HepG2 (cell line): ENCODE measurements around the gene SLC1A4. TPM values are rescaled to one million over a fixed set of nuclear protein-coding genes. Genes with fewer than 3 reads are reported as not detected.

Experiments
- CBX1 ChIP-seq: IDR thresholded peaks from one replicate; pipeline ENCODE4 v1.6.1; 2016; ENCODE audit warnings: antibody characterized with exemption, low read depth
- CBX5 ChIP-seq: sonication (generic); formaldehyde crosslinking; IDR thresholded peaks from 2 replicates; pipeline ENCODE4 v1.4.0; 2020; ENCODE audit warnings: missing genetic modification reagents, borderline replicate concordance
- DNMT1 ChIP-seq: sonication (generic); formaldehyde crosslinking; IDR thresholded peaks from 2 replicates; pipeline ENCODE4 v1.5.1; 2020; ENCODE audit warnings: mild to moderate bottlenecking, missing genetic modification reagents
- EED ChIP-seq: sonication (generic); formaldehyde crosslinking; IDR thresholded peaks from 2 replicates; pipeline ENCODE4 v1.5.0; 2020; ENCODE audit warnings: mild to moderate bottlenecking, missing genetic modification reagents
- FOXA3 ChIP-seq: IDR thresholded peaks from 2 replicates; pipeline ENCODE4 v1.6.1; 2016; ENCODE audit warnings: missing genetic modification reagents, missing compliant biosample characterization
- KDM6A ChIP-seq: IDR thresholded peaks from 2 replicates; pipeline ENCODE4 v1.6.1; 2016; ENCODE audit warnings: low read depth
- MYC ChIP-seq: sonication (generic); formaldehyde crosslinking; IDR thresholded peaks from 2 replicates; pipeline ENCODE4 v1.9.0; 2021; ENCODE audit warnings: missing genetic modification reagents, borderline replicate concordance
- PHF8 ChIP-seq: sonication (generic); formaldehyde crosslinking; IDR thresholded peaks from 2 replicates; pipeline ENCODE4 v1.5.0; 2020; ENCODE audit warnings: missing genetic modification reagents
- RFXAP ChIP-seq: sonication (generic); formaldehyde crosslinking; IDR thresholded peaks from 2 replicates; pipeline ENCODE4 v1.4.0; 2020; ENCODE audit warnings: missing genetic modification reagents, borderline replicate concordance
- SRY ChIP-seq: sonication (generic); formaldehyde crosslinking; IDR thresholded peaks from 2 replicates; pipeline ENCODE4 v1.8.0; 2022; ENCODE audit warnings: mild to moderate bottlenecking, missing genetic modification reagents
- YEATS4 ChIP-seq: sonication (generic); formaldehyde crosslinking; IDR thresholded peaks from 2 replicates; pipeline ENCODE4 v1.4.0; 2020; ENCODE audit warnings: missing genetic modification reagents, borderline replicate concordance
- ZNF256 ChIP-seq: sonication (generic); formaldehyde crosslinking; conservative IDR thresholded peaks from 2 replicates; pipeline ENCODE4 v1.4.0; 2020; ENCODE audit warnings: missing genetic modification reagents
- ZNF33B ChIP-seq: sonication (generic); formaldehyde crosslinking; IDR thresholded peaks from 2 replicates; pipeline ENCODE4 v1.5.1; 2020; ENCODE audit warnings: mild to moderate bottlenecking, missing genetic modification reagents
- ZNF605 ChIP-seq: sonication (generic); formaldehyde crosslinking; IDR thresholded peaks from 2 replicates; pipeline ENCODE4 v1.8.0; 2022; ENCODE audit warnings: mild to moderate bottlenecking, missing genetic modification reagents
- polyA plus RNA-seq, 8 experiments: library from polyadenylated mRNA; depleted of rRNA in 3 of 8; stranded (reverse) in 7 of 8; unstranded in 1 of 8; fragments of >200 nt; fragmentation: Illumina TruSeq in 4 of 8; extraction: Trizol in 4 of 8; gene quantifications; 2 replicates each; pipeline versions ENCODE4 v1.2.1 to v1.2.3, GENCODE V29; 2011 to 2016; ENCODE audit warnings: low read depth in 4 of 8, missing spikeins in 1 of 8, mixed read lengths in 1 of 8; ENCODE audit not compliant: insufficient read depth in 1 of 8
- total RNA-seq, 5 experiments: library from RNA; depleted of rRNA; stranded (reverse); fragments of >200 nt; fragmentation: Illumina TruSeq; extraction: Trizol; gene quantifications; 2 replicates each; pipeline ENCODE4 v1.2.3, GENCODE V29; 2016; ENCODE audit warnings: low read depth in 1 of 5
- TF ChIP-seq, protein P1 (sequence below): sonication (generic); formaldehyde crosslinking; IDR thresholded peaks from 2 replicates; pipeline ENCODE4 v1.4.0; 2020; ENCODE audit warnings: mild to moderate bottlenecking, missing genetic modification reagents
- TF ChIP-seq, protein P2 (sequence below): sonication (generic); IDR thresholded peaks from 2 replicates; pipeline ENCODE4 v1.6.1; 2016; ENCODE audit warnings: low read depth, borderline replicate concordance
- TF ChIP-seq, protein P3 (sequence below): sonication (generic); formaldehyde crosslinking; IDR thresholded peaks from 2 replicates; pipeline ENCODE4 v1.4.0; 2020; ENCODE audit warnings: missing genetic modification reagents, borderline replicate concordance
- TF ChIP-seq, protein P4 (sequence below): sonication (generic); formaldehyde crosslinking; conservative IDR thresholded peaks from 2 replicates; pipeline ENCODE4 v1.4.0; 2020; ENCODE audit warnings: missing genetic modification reagents
- TF ChIP-seq, protein P5 (sequence below): IDR thresholded peaks from 2 replicates; pipeline ENCODE4 v1.6.1; 2016; ENCODE audit warnings: low read depth, control low read depth

Gene SLC1A4
- total and polyA plus RNA-seq, 2 of the 13 experiments (the other 11 are each of a cell fraction or from before 2014, with no cell fraction given), result 21.0 to 39.6 TPM

DNA sequence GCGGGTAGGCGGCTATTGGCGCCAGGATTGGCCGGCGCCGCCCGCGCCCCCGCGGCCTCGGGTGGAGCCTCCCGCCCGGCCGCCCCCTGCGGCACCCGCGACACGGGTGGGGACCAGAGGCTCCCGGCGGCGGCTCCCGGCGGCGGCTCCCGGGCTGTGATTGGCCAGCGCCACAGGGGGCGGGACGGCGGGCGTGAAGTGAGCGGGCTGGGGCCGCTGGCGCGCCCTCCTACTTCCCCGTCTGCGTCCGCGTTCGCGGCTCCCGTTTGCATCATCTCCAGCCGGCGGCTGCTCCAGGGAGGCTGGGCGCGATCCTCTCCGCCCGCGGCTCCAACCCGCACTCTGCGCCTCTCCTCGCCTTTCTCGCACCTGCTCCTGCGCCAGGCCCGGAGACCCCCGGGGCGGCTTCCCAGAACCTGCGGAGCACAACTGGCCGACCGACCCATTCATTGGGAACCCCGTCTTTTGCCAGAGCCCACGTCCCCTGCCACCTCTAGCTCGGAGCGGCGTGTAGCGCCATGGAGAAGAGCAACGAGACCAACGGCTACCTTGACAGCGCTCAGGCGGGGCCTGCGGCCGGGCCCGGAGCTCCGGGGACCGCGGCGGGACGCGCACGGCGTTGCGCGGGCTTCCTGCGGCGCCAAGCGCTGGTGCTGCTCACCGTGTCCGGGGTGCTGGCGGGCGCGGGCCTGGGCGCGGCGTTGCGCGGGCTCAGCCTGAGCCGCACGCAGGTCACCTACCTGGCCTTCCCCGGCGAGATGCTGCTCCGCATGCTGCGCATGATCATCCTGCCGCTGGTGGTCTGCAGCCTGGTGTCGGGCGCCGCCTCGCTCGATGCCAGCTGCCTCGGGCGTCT is at the start of gene SLC1A4 (continued):
- TF ChIP-seq, protein P1, sequence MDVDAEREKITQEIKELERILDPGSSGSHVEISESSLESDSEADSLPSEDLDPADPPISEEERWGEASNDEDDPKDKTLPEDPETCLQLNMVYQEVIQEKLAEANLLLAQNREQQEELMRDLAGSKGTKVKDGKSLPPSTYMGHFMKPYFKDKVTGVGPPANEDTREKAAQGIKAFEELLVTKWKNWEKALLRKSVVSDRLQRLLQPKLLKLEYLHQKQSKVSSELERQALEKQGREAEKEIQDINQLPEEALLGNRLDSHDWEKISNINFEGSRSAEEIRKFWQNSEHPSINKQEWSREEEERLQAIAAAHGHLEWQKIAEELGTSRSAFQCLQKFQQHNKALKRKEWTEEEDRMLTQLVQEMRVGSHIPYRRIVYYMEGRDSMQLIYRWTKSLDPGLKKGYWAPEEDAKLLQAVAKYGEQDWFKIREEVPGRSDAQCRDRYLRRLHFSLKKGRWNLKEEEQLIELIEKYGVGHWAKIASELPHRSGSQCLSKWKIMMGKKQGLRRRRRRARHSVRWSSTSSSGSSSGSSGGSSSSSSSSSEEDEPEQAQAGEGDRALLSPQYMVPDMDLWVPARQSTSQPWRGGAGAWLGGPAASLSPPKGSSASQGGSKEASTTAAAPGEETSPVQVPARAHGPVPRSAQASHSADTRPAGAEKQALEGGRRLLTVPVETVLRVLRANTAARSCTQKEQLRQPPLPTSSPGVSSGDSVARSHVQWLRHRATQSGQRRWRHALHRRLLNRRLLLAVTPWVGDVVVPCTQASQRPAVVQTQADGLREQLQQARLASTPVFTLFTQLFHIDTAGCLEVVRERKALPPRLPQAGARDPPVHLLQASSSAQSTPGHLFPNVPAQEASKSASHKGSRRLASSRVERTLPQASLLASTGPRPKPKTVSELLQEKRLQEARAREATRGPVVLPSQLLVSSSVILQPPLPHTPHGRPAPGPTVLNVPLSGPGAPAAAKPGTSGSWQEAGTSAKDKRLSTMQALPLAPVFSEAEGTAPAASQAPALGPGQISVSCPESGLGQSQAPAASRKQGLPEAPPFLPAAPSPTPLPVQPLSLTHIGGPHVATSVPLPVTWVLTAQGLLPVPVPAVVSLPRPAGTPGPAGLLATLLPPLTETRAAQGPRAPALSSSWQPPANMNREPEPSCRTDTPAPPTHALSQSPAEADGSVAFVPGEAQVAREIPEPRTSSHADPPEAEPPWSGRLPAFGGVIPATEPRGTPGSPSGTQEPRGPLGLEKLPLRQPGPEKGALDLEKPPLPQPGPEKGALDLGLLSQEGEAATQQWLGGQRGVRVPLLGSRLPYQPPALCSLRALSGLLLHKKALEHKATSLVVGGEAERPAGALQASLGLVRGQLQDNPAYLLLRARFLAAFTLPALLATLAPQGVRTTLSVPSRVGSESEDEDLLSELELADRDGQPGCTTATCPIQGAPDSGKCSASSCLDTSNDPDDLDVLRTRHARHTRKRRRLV (CRISPR knock-in tag), result no peak; the same call in 1 of the 2 replicates
- peak; percentile 11 for TF ChIP-seq CBX1
- TF ChIP-seq ZNF33B (CRISPR knock-in tag), result no peak
- 0 out of 2 replicates have a peak, but pooled peaks have one; percentile 10 for TF ChIP-seq CBX5
- no peak; the same call in 1 of the 2 replicates for TF ChIP-seq EED
- peak; percentile 85 for TF ChIP-seq YEATS4 (CRISPR knock-in tag)
- peak; percentile 78; the same call in 1 of the 2 replicates for TF ChIP-seq DNMT1 (CRISPR knock-in tag)
- TF ChIP-seq KDM6A, result no peak
- TF ChIP-seq, protein P2, sequence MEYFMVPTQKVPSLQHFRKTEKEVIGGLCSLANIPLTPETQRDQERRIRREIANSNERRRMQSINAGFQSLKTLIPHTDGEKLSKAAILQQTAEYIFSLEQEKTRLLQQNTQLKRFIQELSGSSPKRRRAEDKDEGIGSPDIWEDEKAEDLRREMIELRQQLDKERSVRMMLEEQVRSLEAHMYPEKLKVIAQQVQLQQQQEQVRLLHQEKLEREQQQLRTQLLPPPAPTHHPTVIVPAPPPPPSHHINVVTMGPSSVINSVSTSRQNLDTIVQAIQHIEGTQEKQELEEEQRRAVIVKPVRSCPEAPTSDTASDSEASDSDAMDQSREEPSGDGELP, result peak; percentile 42; the same call in 1 of the 2 replicates
- peak; percentile 79; the same call in 1 of the 2 replicates for TF ChIP-seq ZNF256 (CRISPR knock-in tag)
- TF ChIP-seq ZNF605 (CRISPR knock-in tag), result peak; percentile 10
- TF ChIP-seq SRY (CRISPR knock-in tag), result peak; percentile 81; the same call in 1 of the 2 replicates
- TF ChIP-seq RFXAP (CRISPR knock-in tag), result peak; percentile 44; the same call in 1 of the 2 replicates
- TF ChIP-seq, protein P3, sequence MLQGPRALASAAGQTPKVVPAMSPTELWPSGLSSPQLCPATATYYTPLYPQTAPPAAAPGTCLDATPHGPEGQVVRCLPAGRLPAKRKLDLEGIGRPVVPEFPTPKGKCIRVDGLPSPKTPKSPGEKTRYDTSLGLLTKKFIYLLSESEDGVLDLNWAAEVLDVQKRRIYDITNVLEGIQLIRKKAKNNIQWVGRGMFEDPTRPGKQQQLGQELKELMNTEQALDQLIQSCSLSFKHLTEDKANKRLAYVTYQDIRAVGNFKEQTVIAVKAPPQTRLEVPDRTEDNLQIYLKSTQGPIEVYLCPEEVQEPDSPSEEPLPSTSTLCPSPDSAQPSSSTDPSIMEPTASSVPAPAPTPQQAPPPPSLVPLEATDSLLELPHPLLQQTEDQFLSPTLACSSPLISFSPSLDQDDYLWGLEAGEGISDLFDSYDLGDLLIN (CRISPR knock-in tag), result peak; percentile 56; the same call in 1 of the 2 replicates
- TF ChIP-seq PHF8, result peak; percentile 51; the same call in 1 of the 2 replicates
- TF ChIP-seq MYC (CRISPR knock-in tag), result peak; percentile 54
- TF ChIP-seq, protein P4, sequence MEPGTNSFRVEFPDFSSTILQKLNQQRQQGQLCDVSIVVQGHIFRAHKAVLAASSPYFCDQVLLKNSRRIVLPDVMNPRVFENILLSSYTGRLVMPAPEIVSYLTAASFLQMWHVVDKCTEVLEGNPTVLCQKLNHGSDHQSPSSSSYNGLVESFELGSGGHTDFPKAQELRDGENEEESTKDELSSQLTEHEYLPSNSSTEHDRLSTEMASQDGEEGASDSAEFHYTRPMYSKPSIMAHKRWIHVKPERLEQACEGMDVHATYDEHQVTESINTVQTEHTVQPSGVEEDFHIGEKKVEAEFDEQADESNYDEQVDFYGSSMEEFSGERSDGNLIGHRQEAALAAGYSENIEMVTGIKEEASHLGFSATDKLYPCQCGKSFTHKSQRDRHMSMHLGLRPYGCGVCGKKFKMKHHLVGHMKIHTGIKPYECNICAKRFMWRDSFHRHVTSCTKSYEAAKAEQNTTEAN (CRISPR knock-in tag), result peak; percentile 72
- TF ChIP-seq, protein P5, sequence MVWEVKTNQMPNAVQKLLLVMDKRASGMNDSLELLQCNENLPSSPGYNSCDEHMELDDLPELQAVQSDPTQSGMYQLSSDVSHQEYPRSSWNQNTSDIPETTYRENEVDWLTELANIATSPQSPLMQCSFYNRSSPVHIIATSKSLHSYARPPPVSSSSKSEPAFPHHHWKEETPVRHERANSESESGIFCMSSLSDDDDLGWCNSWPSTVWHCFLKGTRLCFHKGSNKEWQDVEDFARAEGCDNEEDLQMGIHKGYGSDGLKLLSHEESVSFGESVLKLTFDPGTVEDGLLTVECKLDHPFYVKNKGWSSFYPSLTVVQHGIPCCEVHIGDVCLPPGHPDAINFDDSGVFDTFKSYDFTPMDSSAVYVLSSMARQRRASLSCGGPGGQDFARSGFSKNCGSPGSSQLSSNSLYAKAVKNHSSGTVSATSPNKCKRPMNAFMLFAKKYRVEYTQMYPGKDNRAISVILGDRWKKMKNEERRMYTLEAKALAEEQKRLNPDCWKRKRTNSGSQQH (CRISPR knock-in tag), result no peak
- peak; percentile 30; the same call in 1 of the 2 replicates for TF ChIP-seq FOXA3 (CRISPR knock-in tag)
